ENCODE results near the gene MAGEF1.

DNA sequence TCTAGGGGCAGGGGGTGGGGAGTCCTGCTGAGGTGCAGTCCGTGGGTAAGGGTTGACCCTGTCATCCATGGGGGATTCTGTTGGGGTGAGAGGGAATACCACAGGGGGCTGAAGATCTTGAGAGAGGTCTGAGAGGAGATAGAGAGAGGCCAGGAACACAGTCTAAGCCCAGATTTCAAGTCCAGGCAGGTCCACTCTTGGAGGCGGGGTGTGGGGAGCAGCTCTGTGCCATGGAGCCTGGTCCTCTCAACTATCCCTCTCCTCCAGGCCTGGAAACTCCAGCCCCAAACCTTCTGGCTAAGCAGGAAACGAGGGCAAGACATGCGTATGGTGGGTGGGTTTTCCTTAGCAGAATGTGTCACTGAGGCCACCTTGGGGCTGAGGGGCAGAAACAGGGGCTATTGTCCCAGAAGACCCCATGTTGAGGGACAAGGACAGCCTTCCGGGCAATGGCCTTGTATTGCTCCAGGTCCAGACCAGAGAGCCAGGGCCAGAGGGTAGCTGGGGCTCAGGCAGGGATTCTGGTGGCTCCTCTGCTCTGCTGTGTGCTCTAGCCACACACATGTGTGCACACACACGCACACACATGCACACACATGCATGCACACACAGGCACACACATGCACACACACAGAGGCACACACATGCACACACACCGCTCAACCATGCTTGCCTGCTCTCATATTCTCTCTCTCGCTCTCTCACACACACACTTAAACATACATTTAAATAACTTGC is 48.6 kb upstream of the MAGEF1 start:
- TF ChIP-seq, protein P1, sequence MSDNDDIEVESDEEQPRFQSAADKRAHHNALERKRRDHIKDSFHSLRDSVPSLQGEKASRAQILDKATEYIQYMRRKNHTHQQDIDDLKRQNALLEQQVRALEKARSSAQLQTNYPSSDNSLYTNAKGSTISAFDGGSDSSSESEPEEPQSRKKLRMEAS (IDR thresholded peaks at IDR 0.05; ENCODE audit: insufficient read depth, insufficient read length), result no peak
- TF ChIP-seq FOS (IDR thresholded peaks at IDR 0.05; ENCODE audit: borderline replicate concordance, insufficient read depth, low read length), result no peak
- no peak for TF ChIP-seq POLR2A (IDR thresholded peaks at IDR 0.05; ENCODE audit: low read depth, low read length)
- TF ChIP-seq, protein P2, sequence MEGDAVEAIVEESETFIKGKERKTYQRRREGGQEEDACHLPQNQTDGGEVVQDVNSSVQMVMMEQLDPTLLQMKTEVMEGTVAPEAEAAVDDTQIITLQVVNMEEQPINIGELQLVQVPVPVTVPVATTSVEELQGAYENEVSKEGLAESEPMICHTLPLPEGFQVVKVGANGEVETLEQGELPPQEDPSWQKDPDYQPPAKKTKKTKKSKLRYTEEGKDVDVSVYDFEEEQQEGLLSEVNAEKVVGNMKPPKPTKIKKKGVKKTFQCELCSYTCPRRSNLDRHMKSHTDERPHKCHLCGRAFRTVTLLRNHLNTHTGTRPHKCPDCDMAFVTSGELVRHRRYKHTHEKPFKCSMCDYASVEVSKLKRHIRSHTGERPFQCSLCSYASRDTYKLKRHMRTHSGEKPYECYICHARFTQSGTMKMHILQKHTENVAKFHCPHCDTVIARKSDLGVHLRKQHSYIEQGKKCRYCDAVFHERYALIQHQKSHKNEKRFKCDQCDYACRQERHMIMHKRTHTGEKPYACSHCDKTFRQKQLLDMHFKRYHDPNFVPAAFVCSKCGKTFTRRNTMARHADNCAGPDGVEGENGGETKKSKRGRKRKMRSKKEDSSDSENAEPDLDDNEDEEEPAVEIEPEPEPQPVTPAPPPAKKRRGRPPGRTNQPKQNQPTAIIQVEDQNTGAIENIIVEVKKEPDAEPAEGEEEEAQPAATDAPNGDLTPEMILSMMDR (IDR thresholded peaks at IDR 0.05; ENCODE audit: extremely low read depth in 1 of 2, insufficient read depth in 1 of 2, low read depth in 1 of 2, low read length in 2 of 2), result no peak
- no peak for TF ChIP-seq EZH2 (IDR thresholded peaks at IDR 0.05; ENCODE audit: borderline replicate concordance, low read depth, low read length, severe bottlenecking)
- no peak for TF ChIP-seq POLR2AphosphoS5 (IDR thresholded peaks at IDR 0.05; ENCODE audit: insufficient read depth, low read depth, low read length)
- TF ChIP-seq JUN (IDR thresholded peaks at IDR 0.05; ENCODE audit: borderline replicate concordance, insufficient read depth, insufficient read length, low read depth), result no peak
- no peak for TF ChIP-seq GATA2 (IDR thresholded peaks at IDR 0.05; ENCODE audit: insufficient read depth, insufficient read length, low read depth, low read length)
- no peak for TF ChIP-seq MYC (IDR thresholded peaks at IDR 0.05; ENCODE audit: low read depth, low read length)

Measured in endothelial cell of umbilical vein (primary cell).